ENCODE measurements around the gene LRRC49. TPM values are rescaled to one million over a fixed set of nuclear protein-coding genes. Genes with fewer than 3 reads are reported as not detected.

The LRRC49 gene
- polyA plus RNA-seq, 3 donors, result 17.0 to 20.3 (median 19.1) TPM

DNA sequence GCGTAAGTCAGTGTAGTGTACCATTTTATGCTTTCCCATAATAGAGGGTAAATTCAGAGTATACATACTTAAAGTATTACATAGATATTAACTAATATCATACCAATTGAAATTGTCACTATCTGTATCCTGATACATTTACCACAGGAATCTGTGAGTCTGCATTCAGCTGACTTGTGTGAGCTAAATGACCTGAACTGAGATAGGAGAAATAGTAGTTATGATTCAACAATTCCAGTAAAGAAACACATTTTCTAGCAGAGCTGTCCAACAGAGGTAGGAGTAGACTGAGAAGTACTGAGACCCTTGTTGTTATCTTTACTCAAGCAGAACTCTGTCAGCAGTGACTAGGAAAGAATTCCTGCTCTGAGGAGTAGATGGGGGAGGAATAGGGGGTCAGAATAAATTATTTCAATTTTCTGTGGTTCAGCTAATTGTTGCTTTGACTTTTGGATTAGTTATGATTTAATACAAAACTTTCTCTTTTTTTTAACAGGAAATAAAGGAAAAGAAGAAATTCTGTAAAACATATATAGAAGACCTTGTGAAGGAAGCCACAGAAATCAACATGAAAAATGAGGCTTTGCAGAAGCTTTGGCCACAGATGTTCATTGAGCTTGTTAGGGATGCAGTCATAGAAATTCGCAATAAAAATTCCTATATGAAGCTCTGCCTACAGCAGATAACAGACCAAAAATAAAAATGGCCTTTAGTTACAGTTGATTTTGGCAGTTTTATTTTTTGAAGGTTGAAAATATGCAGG is 156.5 kb downstream of the LRRC49 start:
- no peak for DNase-seq (ENCODE audit: low read depth in 3 of 3, low spot score in 2 of 3)

DNA sequence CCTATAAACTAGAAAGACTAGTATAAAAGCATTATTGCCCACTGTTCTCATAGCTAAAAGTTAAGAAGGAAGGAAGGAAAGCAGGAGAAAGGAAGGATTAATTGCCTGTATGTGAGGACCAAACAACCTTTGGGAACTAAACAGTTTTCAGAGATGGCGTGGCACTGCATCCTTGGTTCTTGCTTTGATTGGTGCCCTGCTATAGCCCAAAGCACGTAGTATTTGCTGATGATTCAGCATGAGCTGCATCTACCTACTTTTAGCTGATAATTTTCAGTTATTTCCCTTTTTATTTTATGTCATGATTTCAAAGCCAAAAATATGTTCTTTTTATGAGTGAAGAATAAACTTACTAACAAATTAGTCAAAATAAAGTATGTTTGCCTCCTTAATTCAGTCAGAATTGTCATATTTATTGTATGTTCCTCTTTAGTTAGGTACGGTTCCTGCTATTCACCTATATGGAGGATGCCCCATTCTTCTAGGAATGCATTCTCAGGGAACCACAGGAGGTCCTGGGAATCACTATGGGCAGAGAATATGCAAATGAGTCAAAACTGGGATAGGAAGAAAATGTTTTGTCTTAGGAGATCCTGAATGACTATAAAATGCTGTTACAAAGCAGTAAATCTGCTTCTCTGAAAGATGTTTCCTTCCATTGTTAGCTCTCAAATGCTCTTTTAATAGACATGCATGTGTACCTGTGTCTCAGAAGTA is 157.2 kb downstream of the LRRC49 start:
- no peak for DNase-seq (ENCODE audit: low read depth in 3 of 3, low spot score in 2 of 3)

GRCh38 chr15:71050461-71050860 is 157.8 kb downstream of the LRRC49 start:
- DNase-seq (ENCODE audit: low read depth in 3 of 3, low spot score in 2 of 3), result no peak

DNA sequence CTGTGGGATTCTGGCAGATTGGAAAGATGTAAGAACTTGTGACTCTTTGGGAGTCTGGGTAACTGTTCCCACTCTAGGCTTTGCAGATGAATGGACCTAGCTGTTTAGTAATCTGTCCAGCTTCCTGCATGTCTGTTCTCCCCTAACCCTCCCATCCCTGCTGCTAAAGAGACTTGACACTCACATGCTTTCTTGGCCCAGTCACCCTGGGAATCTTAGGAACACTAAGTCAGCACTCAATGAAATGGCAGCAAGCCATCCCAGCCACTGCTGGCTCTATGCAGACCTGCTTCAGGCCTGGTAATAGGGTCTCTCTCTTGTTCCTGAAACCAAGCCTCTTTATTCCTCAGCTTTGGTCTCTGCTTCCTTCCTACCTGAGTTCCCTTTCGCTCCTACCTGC is 158.9 kb downstream of the LRRC49 start:
- no peak for DNase-seq (ENCODE audit: low read depth in 3 of 3, low spot score in 2 of 3)

DNA sequence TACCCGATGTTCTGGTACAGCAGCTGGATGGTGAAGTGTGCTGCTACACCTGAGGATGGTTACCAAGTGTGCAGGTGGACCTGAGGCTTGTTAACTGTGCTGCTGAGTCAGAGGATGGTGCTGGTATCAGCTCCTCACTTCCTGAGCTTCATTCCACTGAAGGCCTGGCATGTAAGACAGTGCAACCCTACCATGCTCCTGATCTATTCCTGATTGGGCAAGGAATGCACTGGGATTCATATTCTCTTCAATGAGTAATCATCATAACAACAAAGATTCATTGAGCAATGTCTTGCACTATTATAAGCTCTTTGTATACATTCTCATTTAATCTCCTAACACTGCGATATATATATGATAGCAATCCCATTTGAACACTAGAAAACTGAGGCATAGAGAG is 159.7 kb downstream of the LRRC49 start:
- DNase-seq (ENCODE audit: low read depth in 3 of 3, low spot score in 2 of 3), result no peak

DNA sequence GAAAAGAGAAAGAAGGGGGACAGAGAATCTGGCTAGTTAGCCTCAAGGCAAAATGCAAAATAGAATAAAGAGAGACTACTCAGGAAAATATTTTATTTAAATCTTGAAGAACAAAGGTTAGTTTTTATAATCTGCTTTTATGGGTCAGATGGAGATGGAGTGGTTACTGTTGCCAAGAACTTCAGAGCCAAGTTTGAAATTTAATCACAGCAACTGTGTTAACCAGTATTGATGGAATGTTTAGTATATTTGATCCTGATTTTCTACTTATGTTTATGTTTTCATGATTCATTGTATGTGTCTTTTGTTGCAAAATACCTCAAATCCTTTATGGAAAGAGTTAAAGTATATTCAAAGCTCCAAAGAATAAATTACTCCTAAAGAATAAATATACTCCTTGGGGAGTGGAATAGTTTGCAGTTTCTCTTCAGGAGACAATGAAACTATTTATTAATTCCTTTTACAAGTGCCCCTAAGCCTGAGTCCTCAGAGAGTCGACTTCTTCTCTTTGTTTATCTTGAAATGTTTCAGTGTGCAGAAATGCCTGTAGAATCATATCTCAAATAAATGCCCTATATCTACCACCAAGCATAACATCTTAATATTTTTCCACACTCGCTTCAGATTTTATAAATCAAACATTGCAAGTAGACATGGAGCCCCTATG is 161.8 kb downstream of the LRRC49 start:
- DNase-seq (ENCODE audit: low read depth in 3 of 3, low spot score in 2 of 3), result no peak

GRCh38 chr15:71055461-71055860 is 162.8 kb downstream of the LRRC49 start:
- DNase-seq (ENCODE audit: low read depth in 3 of 3, low spot score in 2 of 3), result no peak

- DNase-seq (ENCODE audit: low read depth in 3 of 3, low spot score in 2 of 3), result no peak
Observed at GRCh38 chr15:71056111-71056510, 163.5 kb downstream of the LRRC49 start.

- DNase-seq (ENCODE audit: low read depth in 3 of 3, low spot score in 2 of 3), result no peak
Observed at GRCh38 chr15:71057143-71057542, 164.5 kb downstream of the LRRC49 start.

DNA sequence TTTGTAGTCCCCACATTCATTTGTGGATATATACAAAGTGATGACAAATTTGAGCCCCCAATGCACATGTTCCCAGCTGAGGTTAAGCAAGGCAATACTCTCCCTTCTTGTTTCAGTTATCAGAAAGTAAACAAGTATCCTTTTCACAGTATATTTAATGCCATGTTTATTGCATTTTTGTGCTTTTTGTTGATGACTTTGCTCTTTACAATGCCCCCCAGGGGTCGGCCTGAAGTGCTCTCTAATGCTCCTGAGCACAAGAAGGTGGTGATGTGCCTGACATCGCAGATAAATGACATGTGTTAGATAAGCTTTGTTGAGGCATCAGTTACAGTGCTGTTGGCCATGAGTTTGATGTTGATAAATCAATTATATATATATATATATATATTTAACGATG is 165.0 kb downstream of the LRRC49 start:
- no peak for DNase-seq (ENCODE audit: low read depth in 3 of 3, low spot score in 2 of 3)

DNA sequence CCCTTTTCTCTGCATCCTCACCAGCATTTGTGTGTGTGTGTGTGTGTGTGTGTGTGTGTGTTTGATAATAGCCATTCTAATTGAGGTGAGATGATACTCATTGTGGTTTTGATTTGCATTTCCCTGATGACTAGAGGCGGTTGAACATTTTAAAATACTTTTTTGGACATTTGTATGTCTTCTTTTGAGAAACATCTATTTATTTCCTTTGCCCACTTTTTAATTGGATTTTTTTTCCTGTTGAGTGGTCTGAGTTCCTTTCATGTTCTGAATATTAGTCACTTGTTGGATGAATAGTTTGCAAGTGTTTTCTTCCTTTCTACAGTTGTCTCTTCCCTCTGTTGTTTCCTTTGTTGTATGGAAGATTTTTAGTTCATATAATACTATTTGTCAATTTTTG is 168.4 kb downstream of the LRRC49 start:
- no peak for DNase-seq (ENCODE audit: low read depth in 3 of 3, low spot score in 2 of 3)

DNA sequence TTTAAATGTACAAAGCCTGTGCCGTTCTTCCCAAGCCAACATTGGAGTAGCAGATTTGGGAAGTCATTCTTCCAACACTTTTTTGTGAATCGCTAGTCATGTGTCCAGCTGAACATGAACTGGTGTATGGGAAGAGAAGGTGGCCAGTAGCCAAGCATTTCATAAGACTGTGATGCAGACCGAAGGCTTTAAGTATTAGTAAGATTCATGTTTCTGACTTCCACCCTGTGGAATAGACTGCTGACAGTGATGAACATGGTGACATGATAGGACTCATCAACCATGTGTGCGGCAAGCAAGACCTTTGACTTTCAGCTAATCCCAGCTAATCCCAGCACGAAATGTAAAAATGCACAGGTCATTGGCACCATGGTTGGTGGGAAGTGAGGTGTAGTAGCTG is 174.4 kb downstream of the LRRC49 start:
- DNase-seq (ENCODE audit: low read depth in 3 of 3, low spot score in 2 of 3), result no peak

GRCh38 chr15:71069693-71070092 is 177.1 kb downstream of the LRRC49 start:
- no peak for DNase-seq (ENCODE audit: low read depth in 3 of 3, low spot score in 2 of 3)

DNA sequence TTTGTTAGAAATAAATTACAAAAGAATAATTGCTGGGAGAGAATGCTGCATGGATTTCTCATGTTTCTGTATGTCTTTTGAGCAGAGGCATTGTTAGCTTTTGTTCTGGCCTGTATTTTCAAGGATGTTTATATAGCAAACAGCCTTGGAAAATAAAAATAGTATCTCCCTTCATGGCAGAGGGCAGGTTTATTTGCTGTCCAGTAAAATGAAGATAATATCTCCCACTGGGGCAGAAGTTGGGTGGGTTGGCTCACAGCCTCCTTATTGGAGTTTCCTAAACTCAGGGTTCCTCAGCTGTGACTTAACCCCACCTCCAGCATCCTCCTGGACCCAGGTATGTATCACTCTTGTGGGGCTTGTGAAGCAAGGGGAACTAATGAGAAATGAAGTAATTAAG is 178.9 kb downstream of the LRRC49 start:
- DNase-seq (ENCODE audit: low read depth in 3 of 3, low spot score in 2 of 3), result no peak

- DNase-seq (ENCODE audit: low read depth in 3 of 3, low spot score in 2 of 3), result no peak
Observed at GRCh38 chr15:71072423-71072822, 179.8 kb downstream of the LRRC49 start.

- DNase-seq (ENCODE audit: low read depth in 3 of 3, low spot score in 2 of 3), result no peak
Observed at GRCh38 chr15:71078506-71079207, 186.0 kb downstream of the LRRC49 start.

- DNase-seq (ENCODE audit: low read depth in 3 of 3, low spot score in 2 of 3), result no peak
Observed at GRCh38 chr15:71079208-71080044, 186.8 kb downstream of the LRRC49 start.

DNA sequence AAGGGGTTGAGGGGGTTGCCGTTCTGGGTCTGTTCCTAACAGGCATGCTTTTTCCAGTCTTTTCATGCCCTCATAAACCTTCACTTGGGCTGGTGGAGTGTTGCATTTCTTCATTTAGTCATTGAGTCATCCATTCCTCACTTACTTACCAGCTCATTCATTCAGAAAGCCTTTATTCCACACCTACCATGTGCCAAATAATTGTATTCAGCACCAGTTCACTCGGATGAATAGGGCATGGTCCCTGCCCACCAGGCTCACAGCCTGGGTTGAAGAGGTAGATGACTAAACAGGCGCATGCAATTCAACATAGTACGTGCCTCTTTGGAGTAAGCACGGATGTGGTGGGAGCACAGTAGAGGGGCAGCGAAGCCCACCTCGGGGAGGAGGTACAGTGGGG is 187.5 kb downstream of the LRRC49 start:
- no peak for DNase-seq (ENCODE audit: low read depth in 3 of 3, low spot score in 2 of 3)

DNA sequence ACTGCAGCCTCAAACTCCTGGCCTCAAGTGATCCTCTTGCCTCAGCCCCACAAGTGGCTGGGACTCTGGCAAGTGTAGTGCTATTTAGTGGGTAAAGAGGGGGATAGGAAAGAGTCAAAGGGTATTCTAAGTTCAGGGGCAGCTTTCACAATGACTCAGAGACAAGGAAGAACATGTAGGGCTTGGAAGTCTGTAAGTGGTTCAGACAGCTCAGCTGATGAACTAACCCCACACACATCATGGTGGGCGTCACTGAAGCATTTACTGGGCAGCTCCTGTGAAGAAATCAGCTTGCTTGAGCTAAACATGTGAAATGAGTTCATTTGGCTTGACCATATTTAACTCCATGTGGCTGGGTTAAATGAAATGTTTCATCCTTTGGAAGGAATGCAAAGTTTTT is 188.1 kb downstream of the LRRC49 start:
- DNase-seq (ENCODE audit: low read depth in 3 of 3, low spot score in 2 of 3), result no peak

- no peak for DNase-seq (ENCODE audit: low read depth in 3 of 3, low spot score in 2 of 3)
Observed at GRCh38 chr15:71082803-71083202, 190.2 kb downstream of the LRRC49 start.
